Activated gamma-delta T cell treated with anti-CD3 and anti-CD28 coated beads, Interleukin-2, amount 50 U/mL, for 16 hours (primary cell): ENCODE measurements around the gene CIP2A.

Source experiments
- DNase-seq: peaks from one replicate; pipeline ENCODE4 v3.0.0-alpha.2; 2020; ENCODE audit warnings: low read depth

CIP2A gene

DNA sequence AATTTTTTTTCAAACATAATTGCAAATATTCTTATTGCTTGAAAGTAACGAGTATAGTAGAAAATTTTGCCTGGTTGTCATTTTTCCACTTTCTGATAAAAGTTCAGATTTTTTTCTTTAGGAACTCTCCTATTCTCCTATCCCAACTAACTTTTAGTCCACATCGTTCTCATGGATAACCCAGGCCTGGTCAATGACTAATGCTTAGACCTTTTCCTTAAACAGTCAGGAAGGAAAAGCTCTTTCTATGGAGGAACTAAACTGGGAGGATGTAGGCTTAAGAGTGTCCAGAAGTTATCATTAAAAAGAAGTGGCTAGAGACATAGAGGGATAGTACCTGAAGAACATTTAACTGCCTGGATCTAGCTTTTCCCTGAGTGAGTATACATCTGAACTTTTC, 26.7 kb downstream of the CIP2A start:
- no peak for DNase-seq

DNA sequence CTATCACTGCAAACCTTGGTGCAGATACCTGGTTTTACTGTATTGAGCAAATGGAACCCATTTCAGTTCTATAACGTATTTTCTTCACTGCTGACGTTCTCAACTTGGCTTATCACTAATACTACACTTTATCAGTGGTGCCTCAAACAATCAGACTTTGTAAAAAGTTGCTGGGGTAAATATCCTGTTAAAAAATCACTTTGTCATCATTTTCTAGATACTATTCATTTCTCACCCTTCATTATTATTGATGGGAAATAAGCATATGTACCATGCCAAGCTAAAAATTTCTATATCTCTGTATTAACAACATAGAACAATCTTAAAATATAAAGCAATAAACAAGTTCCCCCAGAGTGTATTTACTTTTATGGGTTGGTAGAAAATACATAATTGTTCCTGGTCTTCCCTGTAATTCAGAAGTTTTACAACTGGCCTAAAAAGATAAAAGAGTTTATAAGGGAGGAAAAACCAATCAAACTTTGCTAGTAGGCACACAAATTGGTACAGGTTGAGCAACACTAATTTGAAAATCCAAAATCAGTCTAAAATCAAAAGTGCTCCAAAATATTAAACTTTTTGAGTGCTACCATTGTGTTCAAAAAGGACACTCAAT, 33.2 kb downstream of the CIP2A start:
- no peak for DNase-seq

DNA sequence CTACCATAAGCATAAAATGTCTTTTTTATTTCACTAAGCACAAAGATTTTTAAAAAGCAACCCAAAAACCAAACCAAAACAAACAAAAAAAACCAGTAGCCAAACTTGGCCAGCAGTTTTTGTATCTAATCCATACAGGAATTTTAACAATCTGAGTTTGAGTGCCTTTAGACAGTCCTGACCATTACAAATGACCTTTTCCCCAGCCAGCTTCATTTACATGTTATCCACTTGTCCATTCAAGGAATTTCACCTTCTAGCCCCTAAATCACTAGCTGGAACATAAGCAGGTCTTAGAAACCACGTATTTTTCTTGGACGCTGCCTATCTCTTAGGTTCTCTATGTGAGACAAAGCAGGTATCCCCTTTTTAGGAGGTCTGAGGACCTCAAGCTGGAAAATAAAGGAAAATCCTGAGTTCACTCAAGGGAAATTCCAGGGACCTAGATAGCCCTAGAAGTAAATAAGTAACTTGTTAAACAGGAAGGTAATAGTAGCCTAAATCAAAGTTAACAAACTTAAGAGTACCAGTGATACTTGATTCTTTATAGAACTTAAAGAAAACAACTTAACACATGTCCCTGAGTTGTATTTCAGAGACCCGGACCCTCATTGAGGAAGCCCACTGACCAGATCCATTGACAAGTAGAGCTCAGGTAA, 34.2 kb downstream of the CIP2A start:
- no peak for DNase-seq

DNA sequence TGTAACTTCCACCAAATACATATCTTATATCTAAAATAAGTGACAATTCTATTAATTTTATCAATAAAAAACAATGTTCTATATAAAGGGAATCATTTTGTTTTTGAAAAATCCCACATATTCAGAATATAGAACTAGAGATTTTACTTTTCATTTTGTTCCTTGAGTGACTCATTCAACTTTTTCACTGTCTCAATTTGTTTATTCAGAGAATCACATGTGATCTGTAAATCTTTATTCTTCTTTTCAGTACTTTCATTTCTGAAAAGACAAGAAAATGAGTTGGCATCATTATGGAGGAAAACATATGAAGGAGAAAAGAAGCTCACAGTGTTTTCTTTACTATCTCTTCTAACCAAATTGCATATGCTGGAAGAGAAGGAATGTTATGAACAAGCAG, 35.0 kb downstream of the CIP2A start:
- DNase-seq: no peak

DNA sequence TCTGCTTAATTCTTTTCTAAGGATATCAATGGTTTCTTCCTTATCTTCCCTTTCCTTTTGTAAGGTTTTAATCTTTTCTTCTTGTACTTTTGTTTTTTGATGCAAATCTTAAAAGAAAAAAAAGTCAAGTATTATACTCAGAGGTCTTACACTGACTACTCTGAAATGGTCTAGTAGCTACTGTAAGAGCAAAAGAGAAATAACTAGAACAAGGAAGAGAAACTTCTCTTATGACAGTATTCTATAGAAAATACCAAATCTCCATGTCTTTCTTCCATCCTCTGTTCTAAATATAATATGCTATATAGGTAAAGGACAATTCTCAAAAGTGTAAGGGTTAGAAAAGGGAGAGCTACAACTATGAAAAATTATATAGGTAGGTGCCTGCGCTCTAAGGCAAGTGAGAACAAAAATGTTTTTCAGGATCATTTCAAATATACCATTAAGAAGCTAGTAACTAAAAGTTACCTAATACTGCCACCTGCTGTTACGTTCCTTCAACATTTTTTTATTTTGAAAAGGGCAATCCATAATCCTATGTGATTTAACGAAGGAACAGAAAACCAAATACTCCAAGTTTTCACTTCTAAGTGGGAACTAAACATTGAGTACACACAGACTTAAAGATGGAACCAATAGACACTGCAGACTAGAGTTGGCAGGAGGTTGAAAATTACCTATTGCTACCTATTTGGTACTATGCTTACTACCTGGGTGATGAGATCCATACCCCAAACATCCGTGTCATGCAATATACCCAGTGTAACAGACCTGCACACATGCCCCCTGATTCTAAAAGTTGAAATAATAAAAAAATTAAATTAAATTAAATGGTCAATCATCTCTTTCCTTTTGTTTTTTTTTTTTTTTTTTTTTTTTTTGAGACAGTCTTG, 36.7 kb downstream of the CIP2A start:
- no peak for DNase-seq

DNA sequence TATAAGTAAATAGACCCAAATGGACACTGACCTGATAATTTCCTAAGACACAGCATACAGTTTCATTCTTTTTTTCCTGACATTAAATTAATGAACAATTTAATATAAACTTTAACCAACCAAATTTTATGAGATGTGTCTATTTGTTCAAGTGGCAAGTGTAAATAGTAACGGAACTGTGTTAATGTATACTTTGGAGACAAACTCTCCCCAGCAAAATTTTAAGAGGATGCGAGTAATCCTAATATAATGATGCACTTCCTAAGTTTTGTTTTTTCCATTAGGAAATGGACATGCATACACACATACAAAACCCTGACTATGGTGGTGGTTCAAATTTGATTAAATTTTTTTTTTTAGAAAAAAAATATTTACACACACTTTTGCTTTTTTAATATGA, 40.4 kb downstream of the CIP2A start:
- no peak for DNase-seq

DNA sequence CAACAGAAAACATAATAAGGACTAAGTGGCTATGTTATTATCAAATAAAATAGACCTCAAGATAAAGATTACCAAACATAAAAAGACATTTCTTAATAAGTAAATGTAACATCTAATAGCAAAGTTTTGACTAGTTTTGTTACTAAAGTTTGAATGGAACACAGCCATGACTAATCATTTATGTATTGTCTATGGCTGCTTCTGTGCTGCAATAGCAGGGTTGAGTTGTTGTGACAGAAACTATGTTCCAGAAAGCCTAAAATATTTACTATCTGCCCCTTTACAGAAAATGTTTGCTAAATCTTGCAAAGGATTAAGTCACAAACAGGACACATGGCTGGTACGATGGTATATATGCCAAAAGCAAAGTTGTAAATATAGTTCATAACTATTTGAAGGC, 40.9 kb downstream of the CIP2A start:
- no peak for DNase-seq

DNA sequence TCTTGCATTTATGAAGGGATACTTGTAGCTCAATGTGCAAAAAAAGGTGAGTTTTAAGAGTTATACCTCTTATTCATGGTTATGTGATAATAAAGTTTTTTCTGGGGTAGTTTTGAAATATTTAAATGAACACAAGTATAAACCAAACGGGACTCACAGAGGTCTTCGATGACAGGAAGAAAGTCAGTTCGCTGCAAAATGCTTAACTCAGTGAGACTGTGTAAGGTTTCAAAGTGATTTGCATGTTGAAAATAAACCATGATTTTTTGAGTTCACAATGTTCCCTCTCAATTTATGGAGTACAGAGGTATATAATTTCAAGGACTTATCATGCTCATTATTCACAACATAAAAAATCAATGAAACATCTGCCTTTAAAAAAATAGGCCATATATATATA, 42.5 kb downstream of the CIP2A start:
- DNase-seq: no peak

DNA sequence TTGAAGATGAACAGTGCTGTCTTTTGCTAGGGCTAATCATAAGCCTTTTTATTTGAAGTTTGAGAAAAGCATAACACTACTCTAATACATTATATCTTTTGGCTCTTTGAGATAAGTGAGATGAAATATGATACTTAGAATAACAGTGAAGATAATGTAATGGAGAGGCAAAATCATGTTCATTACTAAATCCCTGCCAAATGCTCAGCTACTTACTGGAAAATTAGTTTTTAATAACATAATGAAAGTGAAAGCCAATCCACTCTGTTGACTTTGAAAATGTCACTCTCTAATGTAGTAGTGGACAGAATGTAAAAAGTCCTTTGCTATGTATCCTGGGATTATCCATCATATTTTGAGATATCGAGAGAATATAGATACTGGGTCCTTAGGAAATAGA, 43.0 kb downstream of the CIP2A start:
- no peak for DNase-seq

DNA sequence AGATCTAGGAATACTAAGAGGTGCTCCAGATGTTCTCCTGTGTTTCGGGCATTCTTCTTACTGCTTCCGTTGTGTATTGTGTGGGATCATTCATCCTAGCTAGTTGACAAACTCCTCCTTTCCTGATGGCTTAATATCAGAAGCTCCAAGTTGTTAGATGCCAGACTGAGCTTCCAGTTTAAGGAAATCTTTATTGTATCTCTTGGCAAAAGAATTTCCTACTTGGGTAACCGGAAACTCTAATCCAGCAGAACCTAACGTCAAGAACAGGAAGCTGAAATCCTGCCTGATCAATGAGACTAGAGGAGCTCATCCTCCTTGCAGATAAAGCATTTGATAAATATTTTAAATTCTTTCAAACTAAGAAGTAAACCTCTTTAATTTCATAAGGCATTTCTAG, 51.2 kb downstream of the CIP2A start:
- no peak for DNase-seq

DNA sequence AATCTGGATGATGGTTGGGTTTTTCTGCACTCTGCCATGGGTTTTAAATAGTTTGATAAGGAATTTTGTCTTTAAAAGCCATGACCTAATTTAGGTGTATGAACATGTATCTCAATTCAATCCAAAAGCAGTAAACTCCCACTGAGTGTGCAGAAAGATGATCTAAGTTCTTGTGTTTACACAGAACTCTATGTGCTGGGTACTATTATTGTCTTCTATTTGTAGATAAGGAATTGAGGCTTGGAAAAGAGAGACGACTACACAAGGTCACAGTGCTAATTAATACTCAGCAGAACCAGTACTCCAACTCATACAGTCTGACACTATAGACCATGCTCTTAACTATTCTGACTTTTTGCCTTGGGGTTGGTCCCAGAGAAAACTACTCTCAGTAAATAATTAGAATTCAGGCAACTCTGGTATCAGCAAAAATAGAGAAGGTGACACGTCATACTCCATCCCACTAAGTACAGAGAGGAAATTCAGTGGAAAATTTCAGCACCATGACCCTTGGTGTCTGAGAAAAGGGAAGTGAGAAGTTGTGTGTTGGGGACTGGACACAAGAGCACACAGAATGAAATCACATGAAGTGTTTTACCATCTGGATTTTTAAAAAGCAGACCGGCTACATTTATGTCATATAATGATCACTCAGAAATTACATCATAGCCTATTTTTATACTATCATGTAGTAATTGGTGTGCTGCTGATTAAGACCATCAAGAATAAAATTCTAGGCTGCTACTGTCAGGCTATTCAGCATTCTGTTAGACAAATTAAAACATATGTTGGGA, 60.6 kb downstream of the CIP2A start:
- DNase-seq: no peak

DNA sequence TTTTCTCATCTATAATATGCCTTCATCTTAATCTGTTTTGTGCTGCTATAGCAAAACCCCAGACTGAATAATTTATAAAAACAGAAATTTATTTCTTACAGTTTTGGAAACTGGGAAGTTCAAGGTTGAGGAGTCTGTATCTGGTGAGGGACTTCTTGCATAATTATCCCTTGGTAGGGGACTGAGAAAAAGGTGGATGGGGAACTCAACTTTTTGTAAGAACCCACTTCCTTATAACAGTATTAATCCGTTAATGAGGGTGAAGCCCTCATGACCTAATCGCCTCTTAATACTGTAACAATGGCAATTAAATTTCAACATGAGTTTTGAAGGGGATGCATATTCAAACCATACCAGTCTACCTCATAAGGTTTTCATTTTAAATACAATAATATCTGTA, 61.4 kb downstream of the CIP2A start:
- no peak for DNase-seq

DNA sequence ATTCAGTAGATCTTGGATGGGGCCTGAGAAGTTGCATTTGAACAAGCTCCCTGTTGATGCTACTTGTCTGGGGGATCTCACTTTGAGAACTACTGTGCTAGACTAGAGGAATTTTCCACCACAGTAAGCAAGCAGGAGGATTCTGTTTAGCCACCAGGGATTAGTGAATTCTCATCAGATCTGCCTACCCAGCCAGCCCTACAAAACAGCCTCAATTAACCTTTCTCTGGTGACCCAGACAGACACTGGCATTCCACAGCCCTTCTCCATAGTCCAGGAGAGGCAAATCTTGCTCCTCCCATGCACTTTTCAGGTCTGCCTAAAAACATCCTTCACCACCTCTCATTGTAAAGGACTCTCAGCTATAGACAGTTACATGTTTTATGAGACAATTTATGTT, 62.1 kb downstream of the CIP2A start:
- DNase-seq: no peak

DNA sequence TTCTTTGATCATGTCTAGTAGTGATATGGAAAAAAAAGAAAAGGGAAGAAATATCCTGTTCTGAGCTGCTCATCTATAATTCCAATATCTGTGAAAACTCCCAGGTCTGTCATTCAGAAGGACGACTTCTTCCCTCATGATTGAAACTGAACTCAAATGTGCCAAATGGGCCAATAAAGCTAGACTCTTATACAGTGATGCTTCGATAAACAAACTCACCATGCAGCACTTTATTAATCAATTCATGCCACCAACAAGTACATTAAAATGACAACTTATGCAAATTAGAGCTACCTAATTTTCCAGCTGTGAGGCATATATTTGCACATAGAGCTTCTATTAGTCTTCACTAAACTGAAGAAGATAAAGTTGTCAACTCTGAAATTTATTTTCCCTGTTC, 63.3 kb downstream of the CIP2A start:
- DNase-seq: no peak

DNA sequence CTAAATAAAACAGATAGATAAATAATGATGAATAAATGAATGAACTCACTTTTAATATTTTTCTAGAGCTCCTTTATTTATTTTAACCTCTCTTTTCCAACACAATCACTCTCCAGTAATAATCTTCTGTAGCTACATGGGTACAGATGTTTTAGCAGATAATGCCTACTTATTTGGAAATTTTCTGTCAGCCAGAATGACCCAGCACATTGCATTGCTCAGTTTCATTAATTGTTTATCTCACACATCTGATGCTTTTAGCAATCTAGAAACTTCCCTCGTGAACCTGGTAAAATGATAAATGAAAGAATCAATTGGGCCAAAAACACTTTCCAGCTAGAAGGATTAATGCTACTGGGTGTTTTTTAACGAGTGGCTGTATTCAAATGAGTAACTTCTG, 64.0 kb downstream of the CIP2A start:
- DNase-seq: no peak

DNA sequence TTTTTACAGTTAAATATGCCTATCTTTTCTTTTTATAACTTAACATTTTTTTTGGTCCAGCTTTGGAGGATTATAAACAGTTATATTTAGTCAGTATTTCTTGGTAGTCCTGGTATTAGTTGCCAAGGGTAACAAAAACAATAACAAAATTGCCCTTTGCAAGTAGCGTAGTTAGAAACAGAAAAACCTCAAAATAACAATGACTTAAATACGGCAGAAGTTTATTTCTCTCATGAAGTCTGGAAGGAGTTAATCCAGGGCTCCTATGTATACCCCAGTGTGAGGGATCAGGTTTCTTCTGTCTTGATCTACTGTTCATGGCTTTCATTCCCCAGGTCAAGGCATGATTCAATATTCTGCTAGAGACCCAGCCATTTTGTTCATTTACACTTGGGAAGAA, 64.7 kb downstream of the CIP2A start:
- DNase-seq: no peak

DNA sequence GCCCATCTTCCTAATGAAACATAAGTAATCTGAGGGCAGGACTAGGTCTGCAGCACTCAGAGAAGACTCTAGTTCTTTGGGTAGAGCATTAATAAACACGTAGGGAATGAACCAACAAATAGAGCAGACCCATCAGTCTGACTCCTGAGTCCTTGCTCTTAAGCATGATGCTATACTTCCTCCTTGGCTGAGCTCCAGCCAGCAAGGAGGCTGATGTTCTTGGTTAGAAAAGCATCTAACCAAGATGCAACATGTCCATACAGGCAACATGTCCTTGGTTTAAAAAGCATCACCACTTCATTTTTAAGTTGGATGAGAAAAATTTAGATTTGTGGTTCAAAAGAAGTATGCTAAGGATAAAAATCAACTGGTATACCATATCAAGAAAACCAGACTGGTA, 70.3 kb downstream of the CIP2A start:
- DNase-seq: no peak

DNA sequence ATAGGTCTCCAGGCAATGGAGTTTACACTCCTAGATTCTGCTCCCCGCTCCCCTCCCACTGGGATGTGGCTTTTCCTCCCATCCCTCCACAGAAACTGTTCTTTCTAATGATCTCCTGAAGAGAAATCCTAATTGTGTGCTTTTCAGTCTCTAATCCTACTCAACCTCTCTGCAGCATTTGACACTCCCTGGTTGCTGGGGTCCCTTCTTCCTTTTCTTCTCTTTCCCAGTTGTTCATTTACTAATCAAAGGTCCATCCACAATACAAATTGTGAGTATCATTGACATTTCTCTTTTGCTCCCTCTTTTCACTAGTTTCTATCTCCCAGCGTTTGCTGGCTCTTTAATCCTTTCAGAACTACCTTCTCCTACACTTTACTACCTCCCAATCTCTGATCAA, 72.4 kb downstream of the CIP2A start:
- DNase-seq: no peak

DNA sequence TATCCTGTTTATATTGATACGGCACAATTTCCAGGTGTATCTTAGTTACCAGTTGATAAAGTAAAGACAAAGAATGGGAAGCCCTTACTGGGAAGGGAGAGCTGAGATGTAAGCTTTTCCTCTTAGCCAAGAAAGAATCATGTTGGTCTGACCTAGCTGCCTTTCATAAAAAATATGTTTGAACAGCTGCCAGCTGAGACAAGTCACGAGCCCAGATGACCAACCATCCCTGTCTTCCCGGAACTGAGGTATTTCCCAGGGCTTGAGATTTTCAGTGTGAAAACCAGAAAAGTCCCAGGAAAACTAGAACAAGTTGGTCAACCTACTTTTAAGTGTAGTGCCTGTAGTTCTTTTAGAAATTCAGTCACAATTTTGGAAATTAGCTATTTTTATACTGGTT, 75.3 kb downstream of the CIP2A start:
- DNase-seq: no peak

DNA sequence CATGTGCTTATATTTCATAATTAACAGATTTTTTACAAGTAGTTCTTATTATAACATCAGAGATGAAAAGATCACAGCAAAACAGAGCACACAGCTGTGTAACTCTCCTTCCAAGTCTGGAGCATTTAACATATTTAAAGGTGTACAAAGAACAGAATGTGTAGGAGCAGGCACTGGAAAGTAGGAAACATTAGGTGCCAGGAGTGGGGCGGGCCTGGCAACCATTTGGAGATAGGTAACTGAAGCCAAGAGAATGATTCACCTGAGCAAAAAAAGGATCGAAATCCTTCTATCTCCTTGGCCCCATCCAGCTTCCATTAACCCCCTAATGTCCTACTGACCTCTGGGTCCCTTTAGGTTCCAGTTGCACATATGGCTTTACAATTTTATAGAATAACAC, 76.6 kb downstream of the CIP2A start:
- DNase-seq: no peak

DNA sequence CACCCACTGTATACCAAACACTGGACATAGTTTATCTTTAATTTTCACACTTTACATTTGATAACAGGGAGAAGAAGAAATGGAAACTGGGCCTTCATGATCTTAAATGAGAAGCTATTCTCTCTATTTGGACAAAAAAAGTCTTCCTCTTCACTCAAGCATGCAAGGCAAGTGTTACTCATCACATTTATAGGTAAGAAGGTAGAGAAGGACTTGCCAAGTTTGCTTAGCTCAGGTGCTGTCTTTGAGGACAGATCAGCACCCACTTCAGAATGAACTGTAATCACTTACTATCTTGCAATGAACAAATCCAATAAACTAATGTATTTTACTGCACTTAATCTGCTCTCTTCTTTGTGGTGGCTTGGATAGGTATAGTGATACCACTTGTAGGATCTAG, 77.7 kb downstream of the CIP2A start:
- DNase-seq: no peak

DNA sequence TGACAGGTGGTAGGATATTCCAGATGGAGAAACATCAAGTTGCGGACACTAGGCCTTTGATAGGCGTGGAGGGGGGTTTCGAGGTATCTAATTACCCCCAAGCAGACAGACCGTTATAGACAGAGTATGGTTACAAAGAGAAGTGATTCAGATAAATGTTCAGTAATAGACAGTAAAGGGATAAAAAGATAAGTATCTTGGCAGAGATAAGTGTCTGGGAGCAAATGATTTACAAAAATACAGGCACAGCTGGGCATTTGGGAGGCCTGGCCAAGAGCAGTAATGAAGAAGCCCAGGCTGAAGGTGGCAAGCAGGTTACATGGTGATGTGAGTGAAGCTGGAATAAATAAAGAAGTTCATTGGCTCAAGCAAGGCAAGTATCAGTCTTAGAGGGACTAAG, 78.2 kb downstream of the CIP2A start:
- no peak for DNase-seq

DNA sequence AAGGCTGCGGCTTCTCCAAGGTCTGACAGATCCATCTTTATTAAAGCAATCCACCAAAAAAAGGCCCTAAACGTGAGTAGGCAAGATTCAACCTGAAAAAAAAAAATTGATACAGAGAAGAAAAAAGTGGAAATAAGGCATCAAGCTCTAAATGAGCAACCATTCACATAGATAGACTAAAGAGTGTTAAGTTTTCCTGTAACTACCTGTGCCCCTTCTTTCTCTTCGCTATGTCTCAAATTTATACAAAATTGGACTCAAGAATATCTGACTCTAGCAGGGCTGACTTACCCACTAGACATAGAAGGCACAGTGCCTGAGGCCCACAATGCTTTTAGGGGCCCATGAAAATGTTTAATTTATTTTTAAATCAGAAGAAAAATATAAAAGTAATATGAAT, 78.7 kb downstream of the CIP2A start, which contains the start of gene MYH15:
Gene MYH15 (minus strand): TSS at position 101 of the 400 bp plus-strand sequence. CDS start 66 bp downstream, at position 35.
- DNase-seq: no peak
